Neural crest cell (in vitro differentiated cells): ENCODE results near the gene CTNNA3. TPM values are rescaled to one million over a fixed set of nuclear protein-coding genes. Genes with fewer than 3 reads are reported as not detected.

Experiments
- DNase-seq: peaks from one replicate; pipeline ENCODE4 v3.0.0; 2021; ENCODE audit warnings: low read depth, mixed read lengths, low spot score
- H3K27ac Mint-ChIP-seq: one replicate; pipeline ENCODE4 v1.8.0; 2021; ENCODE audit warnings: mild to moderate bottlenecking, mixed read lengths; ENCODE audit not compliant: unreplicated experiment
- H3K27me3 Mint-ChIP-seq: 2 replicates; pipeline ENCODE4 v1.8.0; 2021; ENCODE audit warnings: low read depth, mild to moderate bottlenecking, mixed read lengths
- H3K36me3 Mint-ChIP-seq: 2 replicates; pipeline ENCODE4 v1.8.0; 2021; ENCODE audit warnings: low read depth, mild to moderate bottlenecking, mixed read lengths
- H3K4me1 Mint-ChIP-seq: 2 replicates; pipeline ENCODE4 v1.8.0; 2021; ENCODE audit warnings: mixed read lengths
- H3K4me3 Mint-ChIP-seq: one replicate; pipeline ENCODE4 v1.8.0; 2021; ENCODE audit warnings: mild to moderate bottlenecking, mixed read lengths
- H3K9me3 Mint-ChIP-seq: 2 replicates; pipeline ENCODE4 v1.8.0; 2021; ENCODE audit warnings: mixed read lengths
- CTCF ChIP-seq: fragments of 200-600 bp; sonication (generic); conservative IDR thresholded peaks from 2 replicates; pipeline ENCODE4 v1.5.0; 2021; ENCODE audit warnings: antibody characterized with exemption, mild to moderate bottlenecking
- total RNA-seq: library from RNA; stranded (reverse); gene quantifications from 2 replicates; pipeline ENCODE4 v1.2.1, GENCODE V29; 2021

CTNNA3 gene
- total RNA-seq, 1 donor from 2014 or later: 4.7 TPM

- Mint-ChIP-seq H3K36me3 (no peaks in the 10 kb centered on the region), H3K27ac (no peak overlapping the region), H3K4me1 (peaks cover 20% of the 10 kb centered on the region), H3K27me3 (no peaks in the 10 kb centered on the region), H3K9me3 (no peaks in the 10 kb centered on the region), H3K4me3 (no peak overlapping the region)
- no peak for DNase-seq
- TF ChIP-seq CTCF: no peak
Observed at GRCh38 chr10:67612577-67613537, 83.1 kb downstream of the CTNNA3 start.

GRCh38 chr10:67612176-67612575, 83.8 kb downstream of the CTNNA3 start:
- Mint-ChIP-seq H3K36me3 (no peaks in the 10 kb centered on the region), H3K27ac (no peak overlapping the region), H3K4me3 (no peak overlapping the region), H3K9me3 (no peaks in the 10 kb centered on the region), H3K4me1 (peaks cover 26% of the 10 kb centered on the region), H3K27me3 (no peaks in the 10 kb centered on the region)
- DNase-seq: no peak
- no peak for TF ChIP-seq CTCF

- Mint-ChIP-seq H3K27ac (peak overlapping the region; percentile 78), H3K4me1 (peaks cover 37% of the 10 kb centered on the region), H3K27me3 (no peaks in the 10 kb centered on the region), H3K36me3 (no peaks in the 10 kb centered on the region), H3K4me3 (peak overlapping the region; percentile 31), H3K9me3 (peaks cover 1% of the 10 kb centered on the region)
- DNase-seq: no peak
- TF ChIP-seq CTCF: no peak
Observed at GRCh38 chr10:67609996-67610793, 85.8 kb downstream of the CTNNA3 start.

- no peak for DNase-seq
- Mint-ChIP-seq H3K9me3 (peaks cover 4% of the 10 kb centered on the region), H3K27ac (no peak overlapping the region), H3K4me3 (no peak overlapping the region), H3K4me1 (peaks cover 40% of the 10 kb centered on the region), H3K27me3 (no peaks in the 10 kb centered on the region), H3K36me3 (no peaks in the 10 kb centered on the region)
- TF ChIP-seq CTCF: no peak
Observed at GRCh38 chr10:67608001-67608400, 88.0 kb downstream of the CTNNA3 start.

GRCh38 chr10:67607472-67607871, 88.5 kb downstream of the CTNNA3 start:
- Mint-ChIP-seq H3K36me3 (no peaks in the 10 kb centered on the region), H3K27ac (no peak overlapping the region), H3K9me3 (peaks cover 4% of the 10 kb centered on the region), H3K4me1 (peaks cover 40% of the 10 kb centered on the region), H3K4me3 (no peak overlapping the region), H3K27me3 (no peaks in the 10 kb centered on the region)
- DNase-seq: no peak
- no peak for TF ChIP-seq CTCF
